CD4-positive, alpha-beta T cell (primary cell): ENCODE data around the gene ZBTB46. TPM values are rescaled to one million over a fixed set of nuclear protein-coding genes. Genes with fewer than 3 reads are reported as not detected.

Experiments
- ATAC-seq: fragments of 200-7000 bp; cut with Tn5 transposase; one replicate; pipeline ENCODE4 v1.10.0; 2022; ENCODE audit warnings: mild to moderate bottlenecking; ENCODE audit not compliant: poor library complexity
- CTCF ChIA-PET: fragments of 350-600 bp; sonication (Branson Sonifier 250); formaldehyde crosslinking; loops from one replicate; lab custom pipeline; 2021; ENCODE audit warnings: antibody characterized with exemption, inconsistent platforms; lab: Charles Lee
- POLR2A ChIA-PET: fragments of 350-600 bp; sonication (Branson Sonifier 250); formaldehyde crosslinking; loops from one replicate; lab custom pipeline; 2021; ENCODE audit warnings: antibody characterized with exemption, inconsistent platforms; lab: Charles Lee
- DNase-seq, 14 experiments: peaks; one replicate each; pipeline ENCODE4 v3.0.0-alpha.2; 2013 to 2020; ENCODE audit warnings: mixed read lengths in 2 of 14
- H3K27ac ChIP-seq, 2 donors: one replicate each; pipeline versions ENCODE4 v1.5.1 to v1.7.0; 2013; ENCODE audit warnings: low read length in 2 of 2, low read depth in 1 of 2, mild to moderate bottlenecking in 1 of 2
- H3K27me3 ChIP-seq, 2 experiments: 1 replicate in 1 of 2; 2 replicates in 1 of 2; pipeline versions ENCODE4 v1.6.1 to v1.7.0; 2013; ENCODE audit warnings: low read length in 2 of 2, control low read depth in 1 of 2, mild to moderate bottlenecking in 1 of 2, moderate library complexity in 1 of 2; ENCODE audit not compliant: insufficient read depth in 2 of 2, control insufficient read depth in 1 of 2
- H3K36me3 ChIP-seq: one replicate; pipeline ENCODE4 v1.6.1; 2013; ENCODE audit warnings: low read length, control low read depth; ENCODE audit not compliant: insufficient read depth
- H3K4me1 ChIP-seq: one replicate; pipeline ENCODE4 v1.6.1; 2013; ENCODE audit warnings: low read length, control low read depth; ENCODE audit not compliant: insufficient read depth
- H3K4me3 ChIP-seq: one replicate; pipeline ENCODE4 v1.5.1; 2013; ENCODE audit warnings: mild to moderate bottlenecking, low read length, moderate library complexity
- H3K9me3 ChIP-seq, 2 experiments: 1 replicate in 1 of 2; 2 replicates in 1 of 2; pipeline versions ENCODE4 v1.6.1 to v1.7.0; 2013; ENCODE audit warnings: low read length in 2 of 2, mild to moderate bottlenecking in 2 of 2, control low read depth in 1 of 2, moderate library complexity in 1 of 2; ENCODE audit not compliant: control insufficient read depth in 1 of 2, insufficient read depth in 1 of 2
- H3K27ac Mint-ChIP-seq: one replicate; pipeline ENCODE4 v1.8.0; 2020; ENCODE audit warnings: mixed read lengths
- H3K27me3 Mint-ChIP-seq: one replicate; pipeline ENCODE4 v1.8.0; 2021; ENCODE audit warnings: mixed read lengths
- H3K36me3 Mint-ChIP-seq: one replicate; pipeline ENCODE4 v1.8.0; 2021; ENCODE audit warnings: low read depth, mixed read lengths
- H3K4me1 Mint-ChIP-seq: one replicate; pipeline ENCODE4 v1.8.0; 2021; ENCODE audit warnings: low read depth, mixed read lengths
- H3K4me3 Mint-ChIP-seq: one replicate; pipeline ENCODE4 v1.8.0; 2020; ENCODE audit warnings: mild to moderate bottlenecking, mixed read lengths
- H3K9me3 Mint-ChIP-seq: one replicate; pipeline ENCODE4 v1.8.0; 2020; ENCODE audit warnings: mixed read lengths
- intact Hi-C, 2 experiments: fragments of 100-400 bp; cut with DNase I in 1 of 2; cut with micrococcal nuclease in 1 of 2; formaldehyde crosslinking; loops; one replicate each; pipeline versions ENCODE4 v1.15.1 to v1.9.0; 2023 to 2025; cut with DNase I, micrococcal nuclease
- total RNA-seq, 174 experiments: library from RNA in 2 of 174; stranded (reverse) in 2 of 174; gene quantifications; one replicate each; pipeline ENCODE4 v1.2.3 and lab custom pipeline; 2021 to 2026
- TF ChIP-seq, protein P1 (sequence below): fragments of 200-600 bp; IDR thresholded peaks from one replicate; pipeline ENCODE4 v1.8.0; 2022; ENCODE audit warnings: antibody characterized with exemption, mild to moderate bottlenecking

The ZBTB46 gene
- total RNA-seq, 2 experiments from 2014 or later, result 0.08 to 0.34 TPM

DNA sequence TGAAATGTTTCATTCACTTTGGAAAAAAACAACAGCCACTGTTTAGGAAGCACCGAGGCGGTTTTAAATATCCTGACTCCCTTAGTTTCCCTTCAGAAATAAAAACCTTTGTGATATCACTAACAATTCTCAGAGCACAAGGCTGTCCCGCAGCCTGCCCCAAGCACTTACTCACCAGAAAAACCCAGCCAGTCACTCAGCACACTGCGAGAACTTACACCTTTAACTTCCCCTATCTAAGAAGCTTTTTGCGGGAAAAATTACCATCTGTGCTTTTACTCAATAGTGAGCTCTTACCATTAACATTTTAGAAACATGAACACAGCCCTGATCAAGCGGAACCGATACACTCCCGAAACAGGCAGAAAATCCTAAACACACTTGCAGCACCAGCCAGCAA, 9.3 kb downstream of the ZBTB46 start:
- no peak for ATAC-seq
- no peak overlapping the region for H3K4me3 Mint-ChIP-seq
- H3K27ac ChIP-seq, result no peak overlapping the region
- intact Hi-C loops, result no loop called here
- ChIA-PET POLR2A (no interaction called here), CTCF (no interaction called here)
- no peak for DNase-seq
- TF ChIP-seq, protein P1, sequence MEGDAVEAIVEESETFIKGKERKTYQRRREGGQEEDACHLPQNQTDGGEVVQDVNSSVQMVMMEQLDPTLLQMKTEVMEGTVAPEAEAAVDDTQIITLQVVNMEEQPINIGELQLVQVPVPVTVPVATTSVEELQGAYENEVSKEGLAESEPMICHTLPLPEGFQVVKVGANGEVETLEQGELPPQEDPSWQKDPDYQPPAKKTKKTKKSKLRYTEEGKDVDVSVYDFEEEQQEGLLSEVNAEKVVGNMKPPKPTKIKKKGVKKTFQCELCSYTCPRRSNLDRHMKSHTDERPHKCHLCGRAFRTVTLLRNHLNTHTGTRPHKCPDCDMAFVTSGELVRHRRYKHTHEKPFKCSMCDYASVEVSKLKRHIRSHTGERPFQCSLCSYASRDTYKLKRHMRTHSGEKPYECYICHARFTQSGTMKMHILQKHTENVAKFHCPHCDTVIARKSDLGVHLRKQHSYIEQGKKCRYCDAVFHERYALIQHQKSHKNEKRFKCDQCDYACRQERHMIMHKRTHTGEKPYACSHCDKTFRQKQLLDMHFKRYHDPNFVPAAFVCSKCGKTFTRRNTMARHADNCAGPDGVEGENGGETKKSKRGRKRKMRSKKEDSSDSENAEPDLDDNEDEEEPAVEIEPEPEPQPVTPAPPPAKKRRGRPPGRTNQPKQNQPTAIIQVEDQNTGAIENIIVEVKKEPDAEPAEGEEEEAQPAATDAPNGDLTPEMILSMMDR, result no peak
- H3K4me1 ChIP-seq, result no peaks in the 10 kb centered on the region
- H3K4me3 ChIP-seq, result no peak overlapping the region
- H3K9me3 Mint-ChIP-seq, result no peaks in the 10 kb centered on the region
- no peaks in the 10 kb centered on the region for H3K36me3 ChIP-seq
- no peak overlapping the region for H3K27ac Mint-ChIP-seq
- H3K36me3 Mint-ChIP-seq, result no peaks in the 10 kb centered on the region
- peaks cover 15% of the 10 kb centered on the region in 2 experiments for H3K27me3 ChIP-seq
- H3K4me1 Mint-ChIP-seq, result peaks cover 5% of the 10 kb centered on the region
- peaks cover 26% of the 10 kb centered on the region for H3K27me3 Mint-ChIP-seq
- H3K9me3 ChIP-seq, result no peaks in the 10 kb centered on the region

DNA sequence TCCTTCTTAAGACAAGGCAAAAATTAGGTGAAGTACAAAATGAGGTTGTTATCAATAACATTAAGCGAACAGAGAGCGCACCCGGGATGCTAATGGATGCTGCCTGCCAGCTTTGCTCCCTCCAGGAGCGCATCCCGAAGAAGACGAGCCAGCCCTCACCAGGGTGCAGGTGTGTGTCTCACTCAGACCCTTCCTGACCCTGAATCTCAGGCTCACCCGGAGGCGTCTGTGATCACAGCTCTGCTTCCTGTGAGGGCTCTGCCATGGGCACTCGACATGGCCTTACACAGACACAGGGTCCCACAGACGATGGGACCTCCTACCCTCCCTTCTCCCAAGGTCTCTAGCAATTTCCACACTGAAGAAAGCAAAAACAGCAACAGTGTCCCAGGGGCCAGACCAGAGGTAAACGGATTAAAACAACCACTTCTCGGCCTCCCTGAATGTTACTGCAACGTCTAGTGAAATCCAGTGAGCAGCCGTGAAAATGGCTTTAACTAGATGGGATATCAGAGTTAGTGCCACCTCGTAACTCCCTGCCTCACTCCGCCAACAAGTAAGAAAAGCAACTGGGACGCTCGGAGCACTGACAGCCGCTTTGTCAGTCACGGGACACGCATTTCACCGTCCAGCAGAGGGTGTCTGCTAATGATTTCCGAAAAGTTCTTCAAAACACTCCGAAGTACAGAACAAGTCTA, 11.7 kb downstream of the ZBTB46 start:
- no peaks in the 10 kb centered on the region for H3K36me3 ChIP-seq
- H3K27me3 ChIP-seq, result peaks cover 0 to 5% of the 10 kb centered on the region in 2 experiments
- ATAC-seq (peak; percentile 14), DNase-seq (peak in 2 of 14 experiments; percentile 19 to 29)
- intact Hi-C loops, result no loop called here
- H3K9me3 Mint-ChIP-seq, result no peaks in the 10 kb centered on the region
- ChIA-PET CTCF (no interaction called here), POLR2A (interaction anchor here (1.0 kb wide), 1 partner anchor 39 kb away, joined by 3 read pairs; no protein-coding TSS in a partner anchor)
- no peak overlapping the region for H3K4me3 ChIP-seq
- peaks cover 5% of the 10 kb centered on the region for H3K4me1 Mint-ChIP-seq
- peaks cover 11% of the 10 kb centered on the region for H3K27me3 Mint-ChIP-seq
- TF ChIP-seq, protein P1, result no peak
- no peaks in the 10 kb centered on the region for H3K36me3 Mint-ChIP-seq
- H3K4me1 ChIP-seq, result no peaks in the 10 kb centered on the region
- no peaks in the 10 kb centered on the region for H3K9me3 ChIP-seq
- H3K4me3 Mint-ChIP-seq, result peak overlapping the region; percentile 30
- no peak overlapping the region for H3K27ac Mint-ChIP-seq
- no peak overlapping the region for H3K27ac ChIP-seq

DNA sequence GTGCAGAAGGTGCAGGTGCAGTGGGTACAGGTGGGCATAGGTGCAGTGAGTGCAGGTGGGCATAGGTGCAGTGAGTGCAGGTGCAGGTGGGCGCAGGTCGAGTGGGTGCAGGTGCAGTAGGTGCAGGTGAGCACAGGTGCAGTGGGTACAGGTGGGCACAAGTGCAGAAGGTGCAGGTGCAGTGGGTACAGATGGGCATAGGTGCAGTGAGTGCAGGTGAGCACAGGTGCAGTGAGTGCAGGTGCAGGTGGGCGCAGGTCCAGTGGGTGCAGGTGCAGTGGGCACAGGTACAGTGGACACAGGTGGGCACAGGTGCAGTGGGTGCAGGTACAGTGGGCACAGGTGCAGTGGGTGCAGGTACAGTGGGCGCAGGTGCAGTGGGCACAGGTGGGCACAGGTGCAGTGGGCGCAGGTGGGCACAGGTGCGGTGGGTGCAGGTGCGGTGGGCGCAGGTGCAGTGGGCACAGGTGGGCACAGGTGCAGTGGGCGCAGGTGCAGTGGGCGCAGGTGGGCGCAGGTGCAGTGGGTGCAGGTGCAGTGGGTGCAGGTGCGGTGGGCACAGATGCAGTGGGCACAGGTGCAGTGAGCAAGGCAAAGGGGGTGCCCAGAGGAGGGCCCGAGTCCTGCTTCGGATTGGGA, 15.3 kb downstream of the ZBTB46 start:
- Histone ChIP-seq H3K27ac (no peak overlapping the region), H3K9me3 (no peaks in the 10 kb centered on the region), H3K27me3 (peaks cover 0 to 2% of the 10 kb centered on the region in 2 experiments), H3K36me3 (no peaks in the 10 kb centered on the region), H3K4me1 (no peaks in the 10 kb centered on the region), H3K4me3 (no peak overlapping the region)
- Mint-ChIP-seq H3K27me3 (peaks cover 5% of the 10 kb centered on the region), H3K36me3 (no peaks in the 10 kb centered on the region), H3K4me1 (peaks cover 5% of the 10 kb centered on the region), H3K4me3 (no peak overlapping the region), H3K27ac (no peak overlapping the region), H3K9me3 (no peaks in the 10 kb centered on the region)
- intact Hi-C loops, result no loop called here
- CTCF ChIA-PET, result no interaction called here
- no peak for DNase-seq
- no peak for ATAC-seq
- POLR2A ChIA-PET, result no interaction called here
- TF ChIP-seq, protein P1, result no peak
